ENCODE data around the gene CNTN5.

Gene CNTN5

GRCh38 chr11:100182350-100182749, 1161.6 kb downstream of the CNTN5 start:
- no peak overlapping the region for H3K27ac ChIP-seq
- no peak overlapping the region for H3K4me3 ChIP-seq
- DNase-seq (ENCODE audit: low spot score): no peak
- no peak for TF ChIP-seq CTCF (IDR thresholded peaks at IDR 0.05)

GRCh38 chr11:100182927-100183326, 1162.2 kb downstream of the CNTN5 start:
- DNase-seq (ENCODE audit: low spot score): no peak
- H3K27ac ChIP-seq: no peak overlapping the region
- no peak for TF ChIP-seq CTCF (IDR thresholded peaks at IDR 0.05)
- H3K4me3 ChIP-seq: no peak overlapping the region

- no peak for DNase-seq (ENCODE audit: low spot score)
- Histone ChIP-seq H3K27ac (no peak overlapping the region), H3K4me3 (no peak overlapping the region)
- no peak for TF ChIP-seq CTCF (IDR thresholded peaks at IDR 0.05)
Observed at GRCh38 chr11:100185588-100185987, 1164.8 kb downstream of the CNTN5 start.

GRCh38 chr11:100188137-100188783, 1167.5 kb downstream of the CNTN5 start:
- H3K27ac ChIP-seq: no peak overlapping the region
- no peak overlapping the region for H3K4me3 ChIP-seq
- no peak for TF ChIP-seq CTCF (IDR thresholded peaks at IDR 0.05)
- DNase-seq (ENCODE audit: low spot score): no peak

- Histone ChIP-seq H3K27ac (no peak overlapping the region), H3K4me3 (no peak overlapping the region)
- DNase-seq (ENCODE audit: low spot score): no peak
- no peak for TF ChIP-seq CTCF (IDR thresholded peaks at IDR 0.05)
Observed at GRCh38 chr11:100190395-100190794, 1169.6 kb downstream of the CNTN5 start.

GRCh38 chr11:100192181-100192580, 1171.4 kb downstream of the CNTN5 start:
- H3K27ac ChIP-seq: no peak overlapping the region
- no peak overlapping the region for H3K4me3 ChIP-seq
- no peak for DNase-seq (ENCODE audit: low spot score)
- TF ChIP-seq CTCF (IDR thresholded peaks at IDR 0.05): no peak

- no peak overlapping the region for H3K4me3 ChIP-seq
- no peak for TF ChIP-seq CTCF (IDR thresholded peaks at IDR 0.05)
- DNase-seq (ENCODE audit: low spot score): no peak
- H3K27ac ChIP-seq: no peak overlapping the region
Observed at GRCh38 chr11:100203789-100204188, 1183.0 kb downstream of the CNTN5 start.

Measured in coronary artery (tissue), 2 donors.